GM19452 (cell line): ENCODE data around the gene KCNIP2.

Experiments used
- ATAC-seq: cut with Tn5 transposase; IDR thresholded peaks from one replicate; pipeline ENCODE4 v1.9.1; 2021; ENCODE audit not compliant: unreplicated experiment

KCNIP2 gene

DNA sequence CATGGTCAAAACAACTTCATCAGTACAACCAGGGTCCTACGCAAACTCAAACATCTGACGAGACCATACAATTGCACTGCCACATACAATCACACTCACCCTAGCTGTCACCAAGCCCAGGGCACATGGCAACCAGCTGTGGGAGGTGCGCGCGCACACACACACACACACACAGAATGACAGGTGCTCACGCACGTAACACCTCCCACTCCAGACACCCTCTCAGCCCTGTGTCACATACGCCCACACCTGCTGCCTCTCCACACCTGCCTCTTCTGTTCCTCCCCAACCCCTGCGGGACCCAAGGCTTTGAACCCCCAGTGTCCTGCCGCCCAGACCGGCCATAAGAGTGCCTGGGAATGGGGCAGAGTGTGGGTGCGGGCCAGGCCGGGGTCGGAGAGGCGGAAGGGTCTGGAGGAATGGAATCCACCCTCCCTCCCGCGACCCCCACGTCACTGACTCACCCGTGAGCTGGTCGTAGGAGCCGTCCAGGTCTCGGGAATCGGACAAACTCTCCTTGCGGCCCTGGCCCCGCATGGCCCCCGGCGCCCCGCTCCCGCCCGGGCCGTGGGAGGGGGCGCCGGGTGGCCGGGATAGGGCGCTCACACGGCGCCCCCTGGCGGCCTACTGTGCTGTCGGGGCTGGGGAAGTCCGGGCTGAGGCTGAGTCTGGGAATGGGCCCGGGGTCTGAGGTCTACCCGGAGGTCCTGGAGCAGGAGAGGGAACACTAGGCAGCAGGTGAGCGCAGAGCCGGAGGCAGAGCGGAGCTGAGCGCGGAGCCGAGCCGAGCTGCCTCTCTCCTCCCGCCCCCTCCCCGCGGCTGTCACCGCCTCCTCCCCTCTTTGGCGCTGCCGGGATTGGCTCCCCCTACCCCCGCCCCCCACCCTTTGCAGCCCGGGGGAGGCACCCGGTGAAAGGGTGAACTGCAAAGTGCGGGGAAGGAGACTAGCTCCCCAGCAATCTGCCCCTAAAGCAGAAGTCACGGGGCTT, at the start of gene KCNIP2:
KCNIP2 (minus strand) TSS at position 769 of the 990 bp plus-strand sequence; CDS start at position 537, 232 bp downstream.
- no peak for ATAC-seq

DNA sequence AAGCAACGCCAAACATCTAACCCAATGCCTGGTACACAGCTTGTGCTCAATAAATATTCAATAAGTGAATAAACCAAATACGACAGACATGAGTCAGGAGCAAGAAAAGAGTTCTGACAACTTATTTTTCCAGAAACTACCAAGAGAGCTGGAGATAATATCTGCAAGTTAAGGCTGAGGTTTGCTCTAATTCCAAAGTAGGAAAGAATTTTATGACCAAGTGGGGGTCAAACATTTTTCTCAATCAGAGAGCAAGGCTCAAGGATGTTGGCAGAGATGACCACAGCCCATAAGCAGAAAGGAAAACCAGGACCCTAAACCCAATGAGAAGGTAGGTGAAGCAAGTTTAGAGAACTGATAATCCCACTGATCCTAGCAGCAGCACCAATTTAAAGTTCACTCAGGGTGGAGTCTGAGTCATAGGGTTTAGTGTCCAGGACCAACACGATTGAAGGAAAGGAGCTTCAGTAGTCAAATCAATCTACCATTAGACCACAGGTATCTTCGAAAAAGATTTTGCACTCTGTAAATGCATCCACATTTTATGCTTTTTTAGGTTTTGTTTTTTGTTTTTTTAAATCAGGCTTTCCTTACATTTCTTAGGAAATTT, 49.3 kb upstream of the KCNIP2 start:
- ATAC-seq, result no peak

DNA sequence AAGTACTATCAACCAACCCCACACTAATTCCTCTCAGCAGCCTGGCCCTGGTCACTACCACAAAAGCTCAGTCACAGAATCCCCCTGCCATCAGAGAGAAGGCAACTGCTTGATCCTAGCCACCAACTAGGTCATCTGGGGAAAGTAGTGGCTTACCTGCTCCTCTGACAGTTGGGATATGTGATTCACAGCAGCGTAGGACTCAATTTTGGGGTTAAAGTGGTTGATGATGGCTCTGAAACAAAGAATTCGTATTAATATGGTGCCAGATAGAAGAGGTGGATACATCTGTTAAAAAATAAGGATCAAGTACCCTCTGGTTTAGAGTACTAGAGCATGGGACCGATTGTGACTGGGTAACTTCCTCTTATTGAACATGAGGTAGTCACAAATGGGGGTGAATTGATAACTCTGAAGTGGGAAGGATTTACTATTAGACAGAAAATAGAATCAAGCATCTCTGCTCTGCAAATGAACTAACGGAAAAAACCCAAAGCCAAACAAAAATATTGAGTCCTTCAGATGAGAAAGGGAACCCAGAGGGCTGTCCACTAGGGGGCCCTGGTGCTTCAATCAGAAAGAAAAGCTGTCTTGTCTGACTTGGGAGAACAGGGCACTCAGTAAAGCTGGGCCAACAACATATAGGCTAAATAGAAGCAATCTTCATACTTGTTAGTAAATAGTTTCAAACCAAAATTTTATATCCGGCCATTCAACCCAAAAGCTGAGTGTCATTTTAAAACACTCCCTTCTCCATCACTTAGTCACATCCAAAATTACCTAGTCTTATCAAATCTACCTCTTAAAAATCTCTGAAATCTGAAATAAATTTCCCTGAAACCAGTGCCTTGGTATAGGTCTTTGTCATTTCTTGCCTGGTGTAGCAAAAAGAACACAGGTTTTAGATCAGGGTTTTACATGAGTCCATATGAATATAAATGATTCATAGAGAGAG, 45.9 kb upstream of the KCNIP2 start:
- no peak for ATAC-seq

DNA sequence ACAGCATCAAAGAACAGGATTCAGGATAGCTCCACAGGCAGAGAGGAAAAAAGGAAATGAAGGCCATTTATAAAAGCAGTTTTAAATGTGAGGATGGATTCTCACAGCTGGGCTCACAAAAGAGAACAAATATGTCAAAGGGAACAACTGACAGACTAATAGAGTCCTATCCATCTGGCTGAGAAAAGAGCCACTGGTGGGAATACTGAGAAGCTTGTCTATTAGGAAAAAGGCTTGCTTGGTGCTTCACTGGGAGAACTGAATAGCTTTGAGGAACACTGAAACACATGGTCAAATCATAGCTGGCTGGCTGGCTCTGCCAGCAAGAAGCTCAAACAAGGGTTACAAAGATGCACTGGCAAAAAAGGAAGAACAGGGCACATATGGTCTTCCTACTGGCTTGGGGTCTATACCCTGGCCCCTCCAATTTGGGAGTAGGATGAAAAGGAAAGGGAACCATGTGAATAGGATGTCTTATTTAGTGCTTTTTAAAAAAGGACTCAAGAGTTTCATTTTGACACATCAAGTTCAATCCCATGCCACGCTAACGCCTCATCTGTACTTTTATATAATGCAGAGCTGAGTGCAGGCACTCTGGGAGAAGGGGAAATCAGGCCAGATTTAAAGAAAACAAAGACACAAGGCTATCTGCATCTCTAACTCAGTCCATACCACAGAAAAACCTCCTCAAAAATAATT, 44.8 kb upstream of the KCNIP2 start:
- no peak for ATAC-seq

DNA sequence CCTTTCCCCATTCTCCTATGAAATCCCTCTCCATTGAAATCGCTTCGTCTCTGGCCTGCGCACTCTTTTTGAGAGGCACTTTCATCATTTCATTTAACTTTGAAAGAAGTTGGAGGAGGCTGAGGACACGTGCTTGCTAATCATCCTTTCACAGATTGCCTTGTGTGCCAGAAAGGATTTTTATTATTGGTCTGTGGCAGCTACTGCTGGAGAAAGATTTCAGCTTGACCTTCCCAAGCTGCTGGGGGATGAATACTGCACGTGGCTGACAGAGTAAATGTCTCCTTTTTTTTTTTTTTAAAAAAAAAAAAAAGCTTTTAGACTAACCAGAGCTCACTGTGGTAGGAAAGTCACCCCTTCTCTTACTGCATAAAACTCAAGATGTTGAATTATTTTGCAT, 44.2 kb upstream of the KCNIP2 start:
- no peak for ATAC-seq

DNA sequence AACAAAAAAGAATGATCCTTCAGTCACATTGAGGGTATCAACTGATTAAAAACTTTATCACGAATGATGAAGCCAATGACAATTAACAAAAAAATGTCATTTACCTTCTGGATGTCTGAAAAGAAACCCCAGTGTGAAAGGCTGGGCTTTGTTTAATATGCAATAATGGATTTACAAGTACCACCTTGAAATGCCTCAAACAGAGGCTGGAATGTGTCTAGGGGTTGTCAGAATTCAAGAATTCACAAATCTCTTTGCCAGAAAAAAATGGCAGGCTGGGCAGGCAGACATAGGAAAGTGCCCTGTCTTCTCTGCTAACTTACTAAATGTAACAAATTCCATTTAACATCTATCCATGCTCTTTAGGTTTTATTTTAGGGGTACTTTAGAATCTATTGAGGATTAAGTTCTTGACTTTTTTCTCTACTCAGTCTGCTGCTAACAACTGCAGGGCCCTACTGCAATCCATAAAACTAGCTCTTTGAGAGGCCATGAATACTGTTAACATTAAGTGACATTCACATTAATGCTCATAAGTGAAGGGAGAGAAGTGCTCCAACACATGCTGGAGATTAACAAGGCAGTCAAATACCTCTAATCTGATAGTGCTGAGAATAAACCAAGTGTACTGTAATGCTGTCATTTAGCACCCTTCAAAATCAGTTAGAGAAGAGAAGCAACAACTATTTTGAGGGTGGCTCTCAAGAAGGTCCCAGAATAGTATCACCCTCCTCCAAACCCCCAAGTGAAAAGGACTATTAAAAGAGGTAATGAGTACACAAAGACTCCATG, 43.1 kb upstream of the KCNIP2 start:
- no peak for ATAC-seq

DNA sequence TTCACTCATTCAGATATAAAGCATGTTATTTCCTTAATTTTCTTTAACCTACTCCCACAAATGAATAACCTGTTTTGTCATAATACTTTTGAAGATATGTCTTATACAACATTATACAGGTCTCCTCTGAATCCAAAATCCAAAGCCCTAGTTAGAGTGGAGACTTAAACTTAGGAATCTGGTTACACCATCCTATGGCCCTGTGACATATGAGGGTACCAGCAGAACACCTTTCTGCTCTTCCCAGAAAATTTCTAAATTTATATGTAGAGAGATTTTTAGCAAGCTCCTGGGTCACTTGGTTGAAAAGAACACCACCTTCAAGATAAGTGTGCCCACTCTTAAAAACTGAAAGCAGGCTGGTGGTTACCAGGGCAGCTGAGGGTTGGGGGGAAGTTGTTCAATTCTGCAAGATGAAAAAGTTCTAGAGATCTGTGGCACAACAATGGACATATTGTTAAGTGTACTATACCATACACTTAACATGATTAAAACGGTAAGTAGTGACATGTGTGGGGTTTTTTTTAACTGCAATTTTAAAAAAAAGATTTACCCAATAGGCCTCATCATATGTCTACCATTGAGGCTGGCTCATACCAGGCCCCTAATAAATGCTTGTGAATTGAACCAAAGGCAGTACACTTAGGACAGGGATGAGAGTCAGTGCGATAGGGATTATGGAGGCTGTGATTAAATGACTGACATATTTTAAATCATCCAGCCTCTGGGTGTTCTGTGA, 37.6 kb upstream of the KCNIP2 start:
- ATAC-seq, result no peak

DNA sequence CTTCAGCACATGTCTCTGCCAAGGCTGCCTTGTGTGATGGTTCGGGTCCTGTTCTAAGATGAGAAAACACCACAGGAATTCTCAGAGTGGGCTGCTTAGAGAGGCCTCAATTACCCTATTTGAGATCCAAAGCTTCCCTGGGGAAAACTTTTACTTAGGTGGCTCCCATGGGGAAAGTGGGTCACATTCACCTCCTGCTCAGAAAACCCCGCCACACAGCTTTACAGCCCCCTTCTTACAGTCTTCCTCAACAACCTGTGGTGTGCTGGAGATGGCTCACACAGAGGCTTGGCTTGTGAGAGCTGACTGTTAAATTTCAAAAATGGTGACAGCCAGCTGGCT, 36.6 kb upstream of the KCNIP2 start:
- ATAC-seq, result no peak

DNA sequence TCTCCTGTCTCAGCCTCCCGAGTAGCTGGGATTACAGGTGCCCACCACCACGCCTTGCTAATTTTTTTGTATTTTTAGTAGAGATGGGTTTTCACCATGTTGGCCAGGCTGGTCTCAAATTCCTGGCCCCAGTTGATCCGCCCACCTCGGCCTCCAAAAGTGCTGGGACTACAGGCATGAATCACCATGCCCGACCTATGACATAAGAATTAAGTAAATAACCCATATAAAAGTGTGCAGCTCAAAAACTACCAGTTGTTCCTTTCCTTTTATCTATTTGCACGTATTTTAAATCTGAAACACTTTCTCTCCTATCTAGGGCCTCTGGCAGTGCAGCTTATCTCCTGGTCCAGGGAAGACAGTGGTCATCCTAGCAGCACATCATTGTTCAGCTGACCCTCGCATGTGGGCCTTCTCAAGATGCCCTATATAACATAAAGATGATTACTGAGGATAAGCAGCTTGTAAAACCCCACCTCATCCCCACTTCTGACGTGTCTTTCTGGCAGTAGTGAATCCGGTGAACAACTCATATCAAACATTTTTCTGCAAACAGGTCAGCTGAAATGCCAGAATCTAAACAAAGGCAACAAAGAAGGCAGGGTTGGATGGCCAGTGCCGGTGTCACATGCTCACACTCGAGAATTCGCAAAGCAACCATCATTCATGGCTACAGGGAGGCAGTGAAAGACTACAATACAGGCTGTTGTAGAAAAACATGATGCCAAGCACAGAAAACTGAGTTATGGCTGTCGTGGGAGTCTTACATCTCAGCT, 36.0 kb upstream of the KCNIP2 start:
- no peak for ATAC-seq

DNA sequence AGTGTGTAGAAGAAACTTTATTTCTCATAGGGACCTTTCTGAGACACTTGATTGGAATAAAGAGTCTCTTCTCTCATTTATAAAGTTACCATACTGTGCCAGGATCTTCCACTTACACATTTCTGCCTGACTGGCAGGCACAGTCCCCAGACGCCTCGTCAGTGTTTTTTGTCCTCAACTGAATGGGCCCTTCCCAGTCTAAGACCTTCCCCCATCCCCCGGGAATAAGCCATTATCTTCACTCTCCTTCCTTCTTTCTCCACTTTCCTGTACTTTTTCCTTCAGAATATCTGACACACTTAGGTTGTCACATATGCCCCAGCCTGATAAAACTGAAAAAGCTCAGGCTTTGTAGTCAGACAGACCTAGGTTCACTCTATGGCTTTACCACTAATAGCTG, 35.3 kb upstream of the KCNIP2 start:
- no peak for ATAC-seq

DNA sequence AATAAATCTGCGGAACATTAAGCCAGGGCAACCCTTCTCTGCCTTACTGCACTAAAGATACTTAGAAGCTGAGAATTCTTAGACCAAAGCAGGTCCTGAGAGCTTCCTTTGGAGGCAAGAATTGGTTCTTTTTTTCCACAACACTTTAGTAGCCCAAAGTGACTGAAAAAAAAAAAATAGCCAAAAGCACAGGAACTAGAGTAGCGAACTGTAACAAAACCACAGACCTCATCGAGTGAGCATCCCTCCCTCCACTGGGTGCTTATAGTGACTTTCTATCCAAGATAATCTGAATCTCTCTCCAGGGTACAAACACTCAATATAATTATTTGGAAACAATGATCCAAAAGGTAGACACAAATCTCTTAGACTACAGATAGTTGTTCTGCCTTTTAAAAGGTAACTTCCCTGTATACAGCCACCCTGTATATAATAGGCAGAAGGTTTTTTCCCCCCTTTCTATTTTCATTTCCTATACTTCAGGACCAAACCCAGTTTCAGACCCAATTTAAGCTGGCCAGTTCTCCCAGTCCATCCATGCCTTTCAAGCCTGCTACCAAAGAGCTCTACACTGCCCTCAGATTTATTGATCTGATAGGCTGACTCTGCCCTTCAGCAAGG, 31.6 kb upstream of the KCNIP2 start:
- no peak for ATAC-seq

DNA sequence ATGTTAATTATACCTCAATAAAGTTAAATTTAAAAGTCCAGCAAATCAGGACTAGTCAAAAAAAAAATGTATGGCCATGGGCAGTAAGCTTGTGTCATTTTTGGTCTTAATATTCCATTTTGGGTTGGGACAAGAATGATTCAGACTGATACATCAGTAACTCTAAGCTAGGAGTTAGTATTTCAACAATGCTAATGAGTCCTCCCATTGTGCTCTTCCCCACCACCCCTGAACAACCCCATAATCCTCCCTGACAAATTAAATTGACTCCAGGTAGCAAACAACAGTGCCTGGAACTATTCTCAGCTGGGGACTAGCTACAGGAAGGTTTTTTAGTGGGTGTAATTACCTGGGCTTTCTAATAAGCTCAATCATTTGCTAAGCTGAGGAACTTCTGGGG, 30.7 kb upstream of the KCNIP2 start:
- no peak for ATAC-seq

DNA sequence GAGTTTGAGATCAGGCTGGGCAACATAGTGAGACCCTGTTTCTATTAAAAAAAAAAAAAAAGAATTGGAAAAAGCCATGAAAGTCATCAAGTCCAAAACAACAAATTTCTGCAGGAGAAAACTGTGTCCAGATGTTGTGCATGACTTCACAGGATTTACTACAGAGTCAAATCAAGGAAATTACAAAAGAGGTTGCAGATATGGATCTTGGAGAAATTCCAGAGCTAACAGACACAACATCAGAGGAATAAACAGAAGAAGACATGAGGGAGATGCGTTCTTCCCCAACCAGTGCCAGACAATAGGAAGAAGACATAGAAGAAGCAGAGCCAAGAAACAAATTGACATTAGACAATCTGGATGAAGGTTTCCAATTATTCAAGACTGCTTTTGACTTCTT, 24.3 kb upstream of the KCNIP2 start:
- ATAC-seq, result no peak

DNA sequence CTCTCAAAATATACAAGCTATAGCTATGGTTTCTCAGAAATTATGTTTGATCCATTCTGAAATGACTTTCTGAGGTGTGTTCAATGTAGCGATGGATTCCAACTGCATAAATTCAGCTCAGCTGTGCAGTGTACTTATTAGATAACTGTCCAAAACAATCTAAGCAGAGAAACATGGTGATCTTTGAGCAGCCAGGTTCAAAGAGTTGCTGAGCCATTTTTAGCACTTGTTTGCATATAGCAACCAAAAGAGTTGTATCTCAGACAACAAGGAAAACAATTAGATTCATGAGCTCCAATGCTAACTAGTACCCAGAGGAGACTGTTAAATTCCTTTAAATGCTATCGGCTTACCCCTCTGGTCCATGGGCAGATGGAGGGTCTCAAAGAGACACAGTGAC, 15.9 kb upstream of the KCNIP2 start:
- no peak for ATAC-seq

DNA sequence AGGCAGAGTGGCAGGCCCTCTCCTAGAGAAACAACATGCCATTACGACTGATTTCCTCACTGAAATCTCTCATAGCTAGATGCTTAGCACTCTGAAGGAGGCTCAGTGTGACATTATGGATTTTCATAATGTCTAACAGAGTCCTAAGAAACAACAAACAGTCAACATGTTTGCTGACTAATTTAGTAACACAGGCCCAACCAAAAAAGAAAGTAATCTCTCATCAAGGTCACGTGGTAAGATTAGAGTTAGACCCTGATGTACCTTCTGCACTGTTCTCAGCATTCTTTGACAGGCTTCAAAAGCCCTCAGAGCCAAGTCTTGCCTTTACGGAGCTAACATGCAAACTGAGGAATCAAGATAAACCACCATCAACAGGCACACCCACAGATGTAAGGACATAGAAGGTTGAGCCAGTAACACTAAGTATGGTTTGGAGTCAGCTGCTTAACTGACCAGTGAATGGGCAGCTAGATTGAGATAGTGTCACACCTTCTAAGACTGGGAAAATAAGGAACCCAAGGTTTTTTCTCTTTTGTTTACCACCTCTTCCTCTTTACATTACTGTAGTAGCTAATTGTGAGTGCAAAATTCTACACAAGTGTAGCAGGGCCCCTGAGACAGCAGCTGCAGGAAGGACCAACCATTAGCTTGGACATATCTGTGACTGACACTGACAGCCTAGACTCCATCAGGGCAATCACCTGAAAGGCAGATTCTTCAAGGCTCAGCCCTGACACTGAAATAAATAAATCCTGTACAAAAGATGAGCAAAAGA, 15.3 kb upstream of the KCNIP2 start:
- ATAC-seq, result peak; percentile 72

DNA sequence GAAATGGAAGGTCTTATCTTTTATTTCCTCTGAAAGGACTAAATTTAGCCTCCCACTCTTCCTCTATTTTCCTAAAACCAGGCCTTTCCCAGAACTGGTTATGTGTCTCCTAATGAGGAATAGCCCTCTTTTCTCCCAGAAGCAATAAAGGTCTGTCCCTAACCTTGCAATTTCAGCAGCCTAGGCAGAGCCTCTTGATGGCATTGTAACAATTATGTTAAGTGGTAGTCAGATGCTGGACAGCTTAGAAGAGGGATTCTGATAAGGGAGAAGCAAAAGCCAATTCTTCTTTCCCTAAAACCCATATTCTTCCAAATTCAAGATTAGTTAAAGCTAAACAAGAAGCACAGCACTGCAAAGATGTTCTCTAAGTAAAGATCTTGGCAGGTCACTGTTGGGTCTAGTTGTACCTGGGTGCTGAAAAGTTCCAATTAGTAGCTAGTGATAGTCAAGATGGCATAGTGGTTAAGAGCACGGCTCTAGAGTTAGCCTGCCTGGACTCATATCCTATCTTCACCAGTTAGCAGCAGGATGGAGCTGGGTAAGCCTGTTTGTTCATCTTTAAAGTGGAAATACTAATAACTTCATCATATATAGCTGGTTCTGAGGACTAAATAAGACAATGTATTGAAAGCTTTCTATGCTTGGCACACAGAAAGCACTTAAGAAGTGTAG, 14.3 kb upstream of the KCNIP2 start:
- ATAC-seq, result no peak

DNA sequence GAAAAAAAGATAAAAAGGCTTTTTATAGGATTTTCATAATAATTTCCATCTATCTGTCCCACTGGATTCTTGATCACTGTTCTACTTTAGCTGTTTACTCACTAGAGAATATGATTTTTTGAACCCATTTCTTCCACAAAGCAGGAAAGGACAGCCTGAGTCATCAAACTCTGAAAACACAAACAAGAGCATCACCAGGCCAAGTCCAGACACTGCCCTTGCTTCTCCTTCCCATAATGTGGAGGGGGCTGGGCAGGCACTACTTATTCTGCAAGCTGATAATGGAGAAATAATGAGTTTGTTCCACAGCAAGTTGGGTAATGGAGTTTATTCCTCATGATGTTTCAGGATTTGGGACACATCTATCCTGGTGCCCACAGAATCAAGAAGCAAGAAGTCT, 13.0 kb upstream of the KCNIP2 start:
- ATAC-seq, result no peak
